Breast epithelium (tissue), 3 donors: ENCODE results near the gene HDGF.

Experiments used
- POLR2A ChIP-seq: fragments of 450-650 bp; IDR thresholded peaks from one replicate; pipeline ENCODE4 v1.6.1; 2016; ENCODE audit warnings: antibody characterized with exemption, mild to moderate bottlenecking, moderate library complexity
- POLR2AphosphoS5 ChIP-seq, 3 donors: sonication (generic); formaldehyde crosslinking; IDR thresholded peaks; one replicate each; pipeline ENCODE4 v1.6.1; 2017; ENCODE audit warnings: antibody characterized with exemption in 3 of 3

DNA sequence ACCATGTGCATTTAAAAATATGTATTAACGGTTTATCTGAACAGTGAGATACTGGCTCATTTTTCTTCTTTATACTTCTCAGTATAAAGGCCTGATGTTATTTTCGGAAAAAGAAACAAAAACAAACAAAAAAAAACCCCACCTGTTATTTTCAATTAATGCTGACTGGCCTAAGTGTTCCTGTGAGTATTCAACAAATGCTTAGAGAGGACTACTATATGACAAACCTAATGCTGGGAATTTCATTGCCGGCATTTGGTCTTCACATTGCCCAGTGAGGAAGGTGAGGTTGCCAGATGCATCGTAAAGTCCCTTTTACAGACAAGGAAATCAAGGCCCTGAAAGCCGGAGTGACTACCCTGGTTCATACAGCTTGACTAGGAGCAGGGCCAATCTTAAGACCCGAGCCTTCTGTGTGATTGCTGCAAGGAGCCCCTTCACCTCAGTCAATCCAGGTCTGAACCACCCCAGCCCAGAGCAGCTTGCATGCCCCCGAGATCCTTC lies 11.2 kb downstream of the HDGF start:
- TF ChIP-seq POLR2AphosphoS5 (IDR thresholded peaks at IDR 0.05) (no peak), POLR2A (no peak)
